ENCODE data around the gene ZNF367.

DNA sequence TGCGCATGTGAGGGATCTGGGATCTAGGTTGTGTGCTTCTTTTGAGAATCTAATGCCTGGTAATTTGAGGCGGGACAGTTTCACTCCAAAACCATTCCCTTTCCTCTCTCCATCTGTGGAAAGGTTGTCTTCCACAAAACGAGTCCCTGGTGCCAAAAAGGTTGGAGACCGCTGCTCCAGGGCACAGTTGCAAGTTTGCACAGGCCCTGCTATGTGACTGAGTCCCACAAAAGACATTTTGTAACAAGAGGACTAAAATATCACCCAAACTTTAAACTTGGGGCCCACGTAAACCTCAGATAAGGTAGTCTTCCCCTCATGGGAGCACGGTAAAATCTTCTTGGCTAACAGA lies 5.8 kb upstream of the ZNF367 start:
- TF ChIP-seq POLR2A (IDR thresholded peaks at IDR 0.05; ENCODE audit: low read length) (no peak), GATA1 (IDR thresholded peaks at IDR 0.05; ENCODE audit: low read depth, low read length) (no peak)
